NCI-H748 (cell line): ENCODE measurements around the gene AKR1C3.
"Not testable (repeated sequence)": the region's sequence is repeated elsewhere in the genome, so short reads cannot be mapped to it uniquely, and the experiment has no call there.

ENCODE experiments used
- DNase-seq: peaks from one replicate; lab custom pipeline; 2025; ENCODE audit not compliant: unreplicated experiment; lab: John Stamatoyannopoulos, UW

Gene AKR1C3

DNA sequence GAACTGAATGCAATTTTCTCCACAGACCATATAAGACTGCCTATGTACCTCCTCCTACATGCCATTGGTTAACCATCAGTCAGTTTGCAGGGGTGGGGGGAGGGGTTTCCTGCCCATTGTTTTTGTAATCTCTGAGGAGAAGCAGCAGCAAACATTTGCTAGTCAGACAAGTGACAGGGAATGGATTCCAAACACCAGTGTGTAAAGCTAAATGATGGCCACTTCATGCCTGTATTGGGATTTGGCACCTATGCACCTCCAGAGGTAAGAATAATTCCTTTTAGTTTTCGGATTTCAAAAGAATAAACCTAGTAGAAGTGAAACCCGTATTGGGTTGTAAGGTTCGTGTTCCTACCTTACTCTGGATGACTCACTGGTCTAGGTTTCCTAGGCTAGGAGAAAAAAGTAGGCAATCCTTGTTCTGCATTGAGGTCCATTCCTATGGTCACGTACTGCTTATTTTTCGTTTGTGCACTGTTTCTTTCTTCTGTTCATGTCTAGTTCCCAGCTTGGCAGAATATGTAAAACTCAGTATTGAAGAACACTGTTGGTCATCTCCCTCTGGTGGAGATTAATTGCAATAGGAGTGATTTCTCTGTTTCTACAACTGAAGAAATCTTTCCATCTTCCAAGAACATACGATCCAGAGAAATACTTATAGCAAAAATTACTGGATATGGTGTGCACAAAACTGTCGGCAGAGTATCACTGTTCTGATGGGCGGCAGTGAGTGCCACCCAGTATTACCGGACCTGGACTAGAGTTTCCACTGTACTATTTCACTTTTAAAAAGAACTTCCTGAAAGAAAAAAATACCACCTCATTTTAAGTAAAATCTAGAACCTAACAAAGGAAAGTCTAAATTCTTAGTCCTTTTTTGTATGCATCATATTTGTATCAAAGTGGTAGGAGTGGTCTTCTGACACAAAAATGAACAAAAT lies at the start of gene AKR1C3:
AKR1C3 (plus strand) TSS at position 150 of the 941 bp plus-strand sequence; CDS start at position 181, 31 bp downstream.
- peak; percentile 85 for DNase-seq

DNA sequence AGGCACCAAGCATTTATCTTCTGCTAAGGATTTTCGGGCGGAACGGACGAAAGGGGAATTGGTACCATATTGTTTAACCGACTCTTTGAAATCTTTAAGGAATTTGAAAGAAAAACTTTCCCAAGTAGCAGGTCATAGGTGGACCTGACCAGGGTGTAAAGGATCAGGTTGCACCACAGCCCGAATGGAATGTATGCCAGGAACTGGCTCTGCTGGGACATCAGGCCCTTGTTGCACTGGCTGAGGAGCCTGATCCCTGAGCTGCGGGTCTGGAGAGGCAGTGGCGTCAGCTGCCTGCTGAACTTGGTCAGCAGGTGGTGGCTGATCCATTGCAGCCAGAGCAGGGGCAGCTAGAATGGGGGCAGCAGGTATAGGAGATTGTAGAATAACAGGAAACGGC lies 49.1 kb upstream of the AKR1C3 start:
- DNase-seq = no peak

GRCh38 chr10:5046410-5046809 lies 47.8 kb upstream of the AKR1C3 start:
- no peak for DNase-seq

- not testable (repeated sequence) for DNase-seq
Measured at GRCh38 chr10:5047055-5047454, 47.2 kb upstream of the AKR1C3 start.

DNA sequence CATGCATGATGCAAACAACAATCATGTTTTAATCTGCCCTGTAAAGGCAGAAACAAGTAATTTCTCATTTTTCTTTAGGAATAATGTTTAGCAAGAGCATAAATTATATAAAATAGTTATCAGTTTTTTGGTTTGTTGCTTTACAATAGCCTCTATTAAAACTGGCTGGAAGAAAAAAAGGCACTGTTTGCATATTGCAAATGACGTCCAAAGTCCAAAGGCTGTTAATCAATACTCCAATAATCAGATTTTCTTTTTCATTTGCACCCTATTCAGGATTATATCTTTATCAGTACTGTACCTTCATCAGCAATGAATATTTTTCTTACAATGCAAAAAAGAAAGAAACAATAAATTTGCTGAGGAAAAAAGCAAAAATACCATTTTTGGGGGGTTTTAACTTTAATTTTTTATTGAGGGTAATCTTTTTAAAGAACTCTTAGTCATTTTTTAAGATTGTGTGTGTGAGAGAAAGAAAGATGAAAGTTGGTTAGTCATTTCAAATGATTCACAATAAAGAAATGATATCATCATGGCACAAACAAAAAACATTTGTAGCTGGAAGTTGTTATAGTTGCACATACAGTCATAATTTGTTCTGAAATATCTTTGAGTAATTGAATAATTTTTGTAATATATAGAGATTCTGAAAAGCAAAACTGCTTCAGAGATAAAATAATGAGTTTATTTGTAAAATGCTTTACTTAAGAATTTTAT lies 46.1 kb upstream of the AKR1C3 start:
- no peak for DNase-seq

DNA sequence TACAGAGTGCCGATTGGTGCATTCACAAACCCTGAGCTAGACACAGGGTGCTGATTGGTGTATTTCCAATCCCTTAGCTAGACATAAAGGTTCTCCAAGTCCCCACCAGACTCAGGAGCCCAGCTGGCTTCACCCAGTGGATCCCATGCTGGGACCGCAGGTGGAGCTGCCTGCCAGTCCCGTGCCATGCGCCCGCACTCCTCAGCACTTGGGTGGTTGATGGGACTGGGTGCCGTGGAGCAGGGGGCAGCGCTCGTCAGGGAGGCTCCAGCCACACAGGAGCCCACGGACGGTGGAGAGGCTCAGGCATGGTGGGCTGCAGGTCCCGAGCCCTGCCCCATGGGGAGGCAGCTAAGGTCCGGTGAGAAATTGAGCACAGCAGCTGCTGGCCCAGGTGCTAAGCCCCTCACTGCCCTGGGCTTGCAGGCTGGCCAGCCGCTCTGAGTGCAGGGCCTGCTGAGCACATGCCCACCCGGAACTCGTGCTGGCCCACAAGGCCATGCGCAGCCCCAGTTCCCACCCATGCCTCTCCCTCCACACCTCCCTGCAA lies 41.2 kb upstream of the AKR1C3 start:
- not testable (repeated sequence) for DNase-seq

DNA sequence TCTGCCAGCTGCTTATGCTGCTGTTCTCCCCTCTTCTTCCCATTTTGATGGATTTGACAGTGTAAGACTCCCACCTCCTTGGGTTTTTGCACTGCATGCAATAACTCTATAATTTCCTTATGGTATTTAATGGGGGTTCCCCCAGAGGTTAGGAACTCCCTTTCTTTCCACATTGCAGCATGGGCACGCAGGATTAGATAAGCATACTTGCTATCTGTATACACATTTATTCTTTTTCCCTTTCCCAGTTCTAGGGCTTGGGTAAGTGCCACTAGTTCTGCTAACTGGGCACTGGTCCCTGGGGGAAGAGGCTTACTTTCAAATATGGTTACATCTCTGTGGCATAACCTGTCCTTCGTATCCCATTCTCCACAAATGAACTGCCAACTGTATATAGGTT lies 39.4 kb upstream of the AKR1C3 start:
- DNase-seq = not testable (repeated sequence)

DNA sequence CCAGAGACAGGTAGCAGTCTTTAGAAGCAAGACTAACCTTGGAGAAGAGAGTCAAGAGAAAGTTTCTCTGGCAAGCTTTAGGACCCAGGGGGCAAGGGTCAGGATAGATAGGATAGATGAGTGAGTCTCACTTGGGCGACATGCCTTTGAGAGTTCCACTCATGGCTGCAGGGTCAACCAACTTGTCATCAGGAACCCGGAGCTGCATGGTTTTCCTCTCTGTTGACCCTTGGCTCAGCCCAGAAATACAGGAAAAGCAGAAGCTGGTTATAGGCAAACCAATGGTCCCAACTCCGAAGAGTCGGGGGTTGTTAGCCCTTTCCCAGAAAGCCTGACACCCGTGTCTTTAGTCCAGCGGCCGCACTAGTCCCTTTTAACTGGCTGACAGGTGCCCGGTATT lies 34.9 kb upstream of the AKR1C3 start:
- not testable (repeated sequence) for DNase-seq

DNA sequence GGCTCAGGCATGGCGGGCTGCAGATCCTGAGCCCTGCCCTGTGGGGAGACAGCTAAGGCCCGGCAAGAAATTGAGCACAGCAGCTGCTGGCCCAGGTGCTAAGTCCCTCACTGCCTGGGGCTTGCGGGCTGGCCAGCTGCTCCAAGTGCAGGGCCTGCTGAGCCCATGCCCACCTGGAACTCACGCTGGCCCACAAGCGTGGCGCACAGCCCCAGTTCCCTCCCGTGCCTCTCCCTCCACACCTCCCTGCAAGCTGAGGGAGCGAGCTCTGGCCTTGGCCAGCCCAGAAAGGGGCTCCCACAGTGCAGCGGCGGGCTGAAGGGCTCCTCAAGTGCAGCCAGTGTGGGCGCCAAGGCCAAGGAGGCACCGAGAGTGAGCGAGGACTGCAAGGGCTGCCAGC lies 33.4 kb upstream of the AKR1C3 start:
- DNase-seq = not testable (repeated sequence)

DNA sequence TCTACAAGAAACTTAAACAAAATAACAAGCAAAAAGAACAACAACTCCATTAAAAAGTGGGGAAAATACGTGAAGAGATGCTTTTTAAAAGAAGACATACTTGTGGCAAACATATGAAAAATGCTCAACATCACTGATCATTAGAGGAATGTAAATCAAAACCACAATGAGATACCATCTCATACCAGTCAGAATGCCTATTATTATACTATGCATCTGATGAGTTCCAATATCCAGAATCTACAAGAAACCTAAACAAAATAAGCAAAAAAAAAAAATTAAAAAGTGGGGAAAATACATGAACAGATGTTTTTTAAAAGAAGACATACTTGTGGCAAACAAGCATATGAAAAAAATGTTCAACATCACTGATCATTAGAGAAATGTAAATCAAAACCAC lies 29.6 kb upstream of the AKR1C3 start:
- DNase-seq = no peak

DNA sequence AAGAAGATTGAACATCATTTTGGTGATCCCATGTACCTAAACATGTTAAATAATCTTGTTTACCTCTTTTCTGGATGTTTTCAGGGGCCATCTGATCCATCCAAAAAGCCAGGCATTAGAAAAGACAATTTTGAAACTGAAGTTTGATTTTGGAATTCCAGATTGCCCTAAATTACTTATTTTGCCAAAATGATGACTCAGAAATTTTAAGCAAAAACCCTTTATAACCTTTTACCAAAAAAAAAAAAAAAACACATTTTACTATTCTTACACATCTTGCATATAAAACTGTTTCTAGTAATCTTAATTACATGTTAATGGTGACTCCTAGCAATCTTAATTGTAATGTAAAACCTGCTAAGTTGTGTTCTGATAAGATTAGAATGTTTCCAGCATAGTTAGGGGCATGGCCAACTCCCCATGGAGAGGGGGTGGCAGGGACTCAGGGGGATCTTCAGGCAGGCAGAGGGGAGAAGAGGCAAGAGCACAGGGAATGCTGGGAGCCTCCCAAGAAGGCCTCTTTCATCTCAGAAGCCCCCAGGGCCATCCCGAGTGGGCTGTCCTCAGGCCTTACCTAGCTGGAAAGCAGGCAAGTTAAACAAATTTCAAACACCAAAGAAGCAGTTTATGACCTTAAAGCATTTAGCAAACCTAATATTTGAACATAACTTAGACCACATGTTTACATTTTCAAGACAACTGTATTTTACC lies 25.8 kb upstream of the AKR1C3 start:
- DNase-seq = no peak

DNA sequence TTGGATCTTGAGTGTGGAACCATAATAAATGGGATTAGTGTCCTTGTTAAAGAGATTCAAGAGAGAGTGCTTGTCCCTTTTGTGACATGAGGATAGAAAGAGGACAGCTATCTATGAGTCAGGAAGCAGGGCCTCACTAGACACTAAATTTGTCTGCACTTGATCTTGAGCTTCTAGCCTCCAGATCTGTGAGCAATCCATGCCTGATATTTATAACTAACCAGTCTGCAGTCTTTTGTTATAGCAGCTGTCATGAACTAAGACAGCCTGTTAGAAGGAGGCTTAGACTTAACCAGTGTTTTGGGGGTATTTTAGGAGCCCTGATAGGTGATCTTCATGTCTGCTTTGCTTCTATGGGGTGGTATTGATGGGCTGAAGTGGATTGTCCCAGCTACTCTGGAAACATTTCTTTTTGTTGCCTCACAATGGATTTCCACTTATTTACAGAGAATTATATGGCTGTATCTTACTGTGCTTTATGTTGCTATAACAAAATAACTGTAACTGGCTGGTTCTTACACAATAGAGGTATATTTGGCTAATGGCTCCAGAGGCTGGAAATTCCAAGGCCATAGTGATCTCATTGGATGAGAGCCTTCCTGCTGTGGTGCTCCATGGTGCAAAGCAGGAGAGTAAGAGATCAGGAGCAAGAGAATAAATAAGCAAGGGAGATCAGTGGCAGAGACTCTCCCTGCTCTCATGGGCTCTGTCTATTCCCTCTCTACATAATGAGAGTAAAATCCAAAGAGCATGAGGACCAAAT lies 23.4 kb upstream of the AKR1C3 start:
- no peak for DNase-seq

DNA sequence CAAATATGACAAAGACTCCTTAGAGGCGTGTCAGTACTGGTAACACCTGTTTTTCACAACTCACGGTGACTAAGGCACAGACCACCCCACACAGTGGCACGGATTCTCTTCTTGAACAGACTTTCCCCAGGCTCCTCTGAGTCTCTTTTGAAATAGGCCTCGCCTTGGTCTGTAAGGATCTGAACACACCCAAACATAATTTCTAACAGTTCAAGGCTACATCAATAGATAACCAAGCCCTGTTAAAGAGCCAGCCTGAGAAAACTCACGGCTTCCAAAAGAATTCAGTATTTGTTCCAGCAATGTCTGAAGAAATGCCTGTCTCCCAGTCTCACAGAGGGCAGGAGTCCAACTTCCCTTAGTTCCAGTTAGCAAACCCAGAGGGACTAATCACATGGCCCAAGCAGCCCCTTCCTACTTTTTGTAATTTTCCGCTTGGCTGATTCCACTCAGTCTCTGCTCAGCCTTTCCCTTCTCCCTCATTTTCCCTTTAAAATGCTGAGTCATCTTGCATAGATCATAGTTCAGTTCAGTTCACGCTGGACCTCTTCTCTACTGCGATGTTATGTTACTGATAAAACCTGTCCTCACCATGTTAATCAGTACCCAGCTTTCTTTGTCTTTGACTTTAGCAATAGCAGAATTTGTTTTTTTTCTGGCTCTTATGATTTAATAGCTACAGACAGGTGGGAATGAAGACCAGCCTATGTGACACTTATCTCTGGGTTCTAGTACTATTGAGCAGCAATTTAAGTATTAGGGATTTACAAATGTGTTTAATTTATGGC lies 22.6 kb upstream of the AKR1C3 start:
- DNase-seq = peak; percentile 80

- no peak for DNase-seq
Measured at GRCh38 chr10:5073659-5074058, 20.6 kb upstream of the AKR1C3 start.

- no peak for DNase-seq
Measured at GRCh38 chr10:5076615-5077014, 17.6 kb upstream of the AKR1C3 start.

- DNase-seq = no peak
Measured at GRCh38 chr10:5078547-5079180, 15.6 kb upstream of the AKR1C3 start.

GRCh38 chr10:5079306-5079830 lies 14.8 kb upstream of the AKR1C3 start:
- DNase-seq = no peak

DNA sequence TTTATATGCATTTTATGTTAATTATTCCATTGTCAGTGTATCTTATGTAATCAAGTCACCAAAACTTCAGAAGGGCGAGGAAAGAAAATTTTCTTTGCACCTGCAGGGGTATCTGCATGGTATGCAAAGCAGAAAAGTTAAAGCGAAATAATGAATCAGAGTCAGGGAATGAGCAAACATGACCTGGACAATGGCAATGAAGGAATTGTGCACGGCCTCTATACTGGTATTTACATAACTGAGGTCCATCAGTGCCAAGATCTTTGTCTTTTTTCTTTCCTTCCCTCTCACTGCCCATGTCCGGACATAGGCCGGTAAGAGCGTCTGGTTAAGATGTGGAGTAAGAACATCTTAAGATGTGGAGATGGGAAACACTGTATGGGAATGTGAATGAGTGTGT lies 14.4 kb upstream of the AKR1C3 start:
- no peak for DNase-seq

GRCh38 chr10:5081091-5081490 lies 13.1 kb upstream of the AKR1C3 start:
- no peak for DNase-seq
